ENCODE results near the gene MRPL10.

Gene MRPL10

DNA sequence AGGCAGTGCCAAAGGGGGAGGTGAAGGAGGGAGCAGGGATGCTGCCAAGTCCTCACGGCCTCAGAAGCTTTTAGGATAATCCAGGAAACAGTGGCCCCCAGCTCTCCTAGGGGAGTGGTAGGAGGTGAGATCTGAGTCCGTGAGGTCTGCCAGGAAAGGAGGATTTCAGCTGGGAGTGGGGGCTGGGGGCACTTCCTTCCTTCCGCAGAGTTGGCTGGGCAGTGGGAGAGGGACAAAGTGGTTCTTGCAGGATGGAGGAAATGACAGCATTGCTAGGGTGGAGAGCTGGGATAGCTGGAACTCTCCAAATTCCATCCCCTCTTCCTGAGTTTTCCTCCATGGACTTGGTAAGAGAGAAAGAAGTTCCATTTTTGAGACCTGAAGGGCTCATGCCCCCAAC is 24.4 kb upstream of the MRPL10 start:
- TF ChIP-seq, protein P1, sequence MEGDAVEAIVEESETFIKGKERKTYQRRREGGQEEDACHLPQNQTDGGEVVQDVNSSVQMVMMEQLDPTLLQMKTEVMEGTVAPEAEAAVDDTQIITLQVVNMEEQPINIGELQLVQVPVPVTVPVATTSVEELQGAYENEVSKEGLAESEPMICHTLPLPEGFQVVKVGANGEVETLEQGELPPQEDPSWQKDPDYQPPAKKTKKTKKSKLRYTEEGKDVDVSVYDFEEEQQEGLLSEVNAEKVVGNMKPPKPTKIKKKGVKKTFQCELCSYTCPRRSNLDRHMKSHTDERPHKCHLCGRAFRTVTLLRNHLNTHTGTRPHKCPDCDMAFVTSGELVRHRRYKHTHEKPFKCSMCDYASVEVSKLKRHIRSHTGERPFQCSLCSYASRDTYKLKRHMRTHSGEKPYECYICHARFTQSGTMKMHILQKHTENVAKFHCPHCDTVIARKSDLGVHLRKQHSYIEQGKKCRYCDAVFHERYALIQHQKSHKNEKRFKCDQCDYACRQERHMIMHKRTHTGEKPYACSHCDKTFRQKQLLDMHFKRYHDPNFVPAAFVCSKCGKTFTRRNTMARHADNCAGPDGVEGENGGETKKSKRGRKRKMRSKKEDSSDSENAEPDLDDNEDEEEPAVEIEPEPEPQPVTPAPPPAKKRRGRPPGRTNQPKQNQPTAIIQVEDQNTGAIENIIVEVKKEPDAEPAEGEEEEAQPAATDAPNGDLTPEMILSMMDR (IDR thresholded peaks at IDR 0.05) = no peak
- Histone ChIP-seq H3K36me3 (no peaks in the 10 kb centered on the region), H3K27ac (no peak overlapping the region), H3K4me1 (ENCODE audit: control insufficient read depth in 1 of 2, insufficient read depth in 1 of 2, low read depth in 1 of 2, low read length in 1 of 2) (peaks cover 0 to 6% of the 10 kb centered on the region in 2 experiments), H3K4me3 (ENCODE audit: low read depth in 1 of 2, low read length in 1 of 2) (no peak overlapping the region), H3K27me3 (peaks cover 90% of the 10 kb centered on the region), H3K9me3 (no peaks in the 10 kb centered on the region)

DNA sequence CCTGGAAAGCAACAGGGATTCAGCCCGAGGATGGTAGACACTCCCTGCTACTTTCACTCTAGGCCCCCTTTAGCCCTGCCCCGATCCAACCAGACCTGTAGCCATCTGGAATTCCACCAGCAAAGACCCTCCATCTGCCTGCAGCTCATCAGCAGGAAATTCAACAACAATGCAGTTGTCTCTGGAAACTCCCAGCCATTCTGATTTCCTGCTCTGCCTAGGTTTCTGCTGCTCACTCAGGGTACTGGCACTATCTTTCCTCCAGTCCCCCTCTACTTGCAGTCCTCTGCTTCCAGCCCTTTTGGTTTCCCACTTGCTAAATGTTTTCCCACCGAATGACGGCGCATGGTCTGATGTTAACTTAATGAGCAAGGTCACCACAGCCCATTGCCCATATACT is 22.3 kb upstream of the MRPL10 start:
- Histone ChIP-seq H3K4me3 (ENCODE audit: low read depth in 1 of 2, low read length in 1 of 2) (no peak overlapping the region), H3K36me3 (no peaks in the 10 kb centered on the region), H3K27ac (no peak overlapping the region), H3K27me3 (peaks cover 98% of the 10 kb centered on the region), H3K4me1 (ENCODE audit: control insufficient read depth in 1 of 2, insufficient read depth in 1 of 2, low read depth in 1 of 2, low read length in 1 of 2) (peaks cover 0 to 7% of the 10 kb centered on the region in 2 experiments), H3K9me3 (no peaks in the 10 kb centered on the region)
- TF ChIP-seq, protein P1 (IDR thresholded peaks at IDR 0.05) = no peak

DNA sequence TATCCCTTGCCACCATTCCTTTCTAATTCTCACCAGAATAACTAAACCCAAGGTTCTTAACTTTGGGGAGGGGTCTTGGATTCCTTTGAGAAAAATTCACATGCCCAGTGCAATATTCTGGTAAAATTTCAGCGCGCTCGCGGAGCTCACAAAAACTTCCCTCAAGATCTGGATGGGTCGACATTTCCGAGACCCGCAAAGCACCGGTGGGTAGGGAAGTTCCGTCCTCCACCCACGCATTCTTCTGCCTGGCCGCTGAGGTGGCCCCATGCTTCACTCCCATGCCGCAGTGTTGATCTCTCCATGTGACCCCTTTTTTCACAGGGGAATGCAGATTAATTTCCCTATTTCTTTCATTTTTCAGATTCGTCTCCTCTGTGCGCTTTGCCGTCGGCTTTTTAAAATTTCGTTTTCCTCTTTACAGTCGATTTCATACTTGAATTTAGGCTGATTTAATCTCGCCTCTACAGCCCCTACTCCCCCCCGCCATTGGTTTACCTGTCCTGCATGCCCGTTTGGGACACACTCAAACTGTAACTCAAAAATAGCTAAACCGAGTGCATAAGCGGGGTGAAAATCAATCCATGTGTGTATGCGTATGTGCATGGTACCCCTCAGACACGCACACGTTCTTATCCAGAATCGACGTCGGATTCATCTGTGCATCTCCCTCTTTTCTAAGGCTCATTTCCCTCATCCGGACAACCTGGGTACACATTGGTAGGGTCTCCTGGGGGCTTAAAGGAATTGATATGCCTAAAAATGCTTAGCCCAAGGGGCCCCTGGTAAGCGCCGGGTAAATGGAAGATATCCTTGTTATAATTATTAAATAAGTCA is 21.0 kb upstream of the MRPL10 start:
- Histone ChIP-seq H3K4me3 (ENCODE audit: low read depth in 1 of 2, low read length in 1 of 2) (no peak overlapping the region), H3K36me3 (no peaks in the 10 kb centered on the region), H3K4me1 (ENCODE audit: control insufficient read depth in 1 of 2, insufficient read depth in 1 of 2, low read depth in 1 of 2, low read length in 1 of 2) (peaks cover 0 to 7% of the 10 kb centered on the region in 2 experiments), H3K9me3 (no peaks in the 10 kb centered on the region), H3K27me3 (peaks cover 100% of the 10 kb centered on the region), H3K27ac (no peak overlapping the region)
- TF ChIP-seq, protein P1 (IDR thresholded peaks at IDR 0.05) = no peak

DNA sequence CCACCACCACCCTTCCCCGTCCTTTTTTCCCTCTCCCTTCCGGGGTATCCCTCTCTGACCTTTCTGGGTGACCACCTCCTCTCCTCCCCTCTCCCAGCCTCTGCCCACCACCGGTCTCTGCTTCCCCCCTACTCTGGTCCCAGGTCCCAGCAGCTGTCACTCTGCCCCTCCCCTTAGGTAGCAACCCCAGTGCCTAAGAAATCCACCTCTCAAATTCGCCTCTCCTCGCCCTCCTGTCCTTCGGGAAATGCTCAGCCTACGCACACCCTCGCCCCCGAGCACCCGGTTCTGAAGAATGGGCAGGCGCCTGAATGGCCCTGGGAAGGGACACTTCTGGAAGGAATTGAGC is 20.4 kb upstream of the MRPL10 start:
- Histone ChIP-seq H3K9me3 (no peaks in the 10 kb centered on the region), H3K27me3 (peaks cover 100% of the 10 kb centered on the region), H3K4me1 (ENCODE audit: control insufficient read depth in 1 of 2, insufficient read depth in 1 of 2, low read depth in 1 of 2, low read length in 1 of 2) (peaks cover 0 to 7% of the 10 kb centered on the region in 2 experiments), H3K36me3 (no peaks in the 10 kb centered on the region), H3K27ac (no peak overlapping the region), H3K4me3 (ENCODE audit: low read depth in 1 of 2, low read length in 1 of 2) (no peak overlapping the region)
- TF ChIP-seq, protein P1 (IDR thresholded peaks at IDR 0.05) = no peak

DNA sequence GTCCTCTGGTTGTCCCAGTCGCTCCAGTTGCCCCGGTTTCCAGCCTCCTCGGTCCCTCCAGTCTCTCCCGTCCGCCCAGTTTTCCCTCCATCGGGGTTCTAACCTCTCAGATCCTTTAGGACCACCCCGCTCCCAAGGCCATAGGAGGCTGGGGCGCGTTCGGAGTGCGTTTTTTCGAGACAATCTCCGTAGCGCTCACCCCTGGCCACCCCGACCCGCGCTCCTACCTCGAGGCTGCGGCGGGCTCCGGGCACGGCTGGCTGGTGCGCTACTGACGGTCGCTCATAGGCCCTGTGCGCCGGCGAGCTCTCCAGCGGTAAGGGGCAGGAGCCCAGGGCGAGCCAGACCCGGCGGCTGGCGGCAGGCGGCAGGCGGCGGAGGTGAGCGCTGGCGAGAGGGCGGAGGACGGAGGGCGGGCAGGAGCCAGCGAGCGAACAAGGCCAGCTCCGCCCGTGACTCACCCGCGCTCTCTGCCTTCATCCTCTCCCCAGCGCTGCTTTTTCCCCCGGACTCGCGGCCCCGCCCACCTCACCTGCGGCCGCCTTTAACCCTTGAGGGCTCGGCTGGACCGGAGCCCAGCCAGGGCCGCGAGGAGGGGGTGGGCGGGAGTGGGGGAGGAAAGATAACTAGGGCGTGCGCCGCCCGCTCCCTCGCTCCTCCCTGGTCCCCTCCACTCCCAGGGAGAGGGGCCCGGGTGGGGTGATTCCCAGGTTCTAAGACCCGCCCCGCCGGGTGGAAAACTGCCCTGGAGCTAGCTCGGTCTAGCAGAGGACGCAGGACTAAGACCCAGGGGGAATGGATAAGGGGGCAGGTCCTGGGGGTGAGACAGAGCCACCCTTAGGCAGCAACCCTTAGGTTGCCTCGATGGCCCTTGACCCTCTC is 19.6 kb upstream of the MRPL10 start, which contains the start of gene SP6:
TSS of gene SP6 (minus strand) at position 472 of the 882 bp plus-strand sequence. CDS start 2,734 bp downstream, outside the sequence.
- no peak within 1 kb of the TSS for H3K27ac ChIP-seq
- peaks cover 100% of the 10 kb centered on the region for H3K27me3 ChIP-seq
- no peaks in the 10 kb centered on the region for H3K9me3 ChIP-seq
- no peaks in the 10 kb centered on the region for H3K36me3 ChIP-seq
- H3K4me1 ChIP-seq (ENCODE audit: control insufficient read depth in 1 of 2, insufficient read depth in 1 of 2, low read depth in 1 of 2, low read length in 1 of 2) = peaks cover 0 to 7% of the 10 kb centered on the region in 2 experiments
- no peak within 1 kb of the TSS for H3K4me3 ChIP-seq (ENCODE audit: low read depth in 1 of 2, low read length in 1 of 2)
- TF ChIP-seq, protein P1 (IDR thresholded peaks at IDR 0.05) = no peak
